GM18499 (cell line): ENCODE measurements around the gene THSD7B.
"Not testable (repeated sequence)": the region's sequence is repeated elsewhere in the genome, so short reads cannot be mapped to it uniquely, and the experiment has no call there.

Source experiments
- ATAC-seq: cut with Tn5 transposase; IDR thresholded peaks from one replicate; pipeline ENCODE4 v1.9.1; 2021; ENCODE audit warnings: moderate number of reproducible peaks; ENCODE audit not compliant: insufficient read depth, unreplicated experiment

The THSD7B gene, protein sequence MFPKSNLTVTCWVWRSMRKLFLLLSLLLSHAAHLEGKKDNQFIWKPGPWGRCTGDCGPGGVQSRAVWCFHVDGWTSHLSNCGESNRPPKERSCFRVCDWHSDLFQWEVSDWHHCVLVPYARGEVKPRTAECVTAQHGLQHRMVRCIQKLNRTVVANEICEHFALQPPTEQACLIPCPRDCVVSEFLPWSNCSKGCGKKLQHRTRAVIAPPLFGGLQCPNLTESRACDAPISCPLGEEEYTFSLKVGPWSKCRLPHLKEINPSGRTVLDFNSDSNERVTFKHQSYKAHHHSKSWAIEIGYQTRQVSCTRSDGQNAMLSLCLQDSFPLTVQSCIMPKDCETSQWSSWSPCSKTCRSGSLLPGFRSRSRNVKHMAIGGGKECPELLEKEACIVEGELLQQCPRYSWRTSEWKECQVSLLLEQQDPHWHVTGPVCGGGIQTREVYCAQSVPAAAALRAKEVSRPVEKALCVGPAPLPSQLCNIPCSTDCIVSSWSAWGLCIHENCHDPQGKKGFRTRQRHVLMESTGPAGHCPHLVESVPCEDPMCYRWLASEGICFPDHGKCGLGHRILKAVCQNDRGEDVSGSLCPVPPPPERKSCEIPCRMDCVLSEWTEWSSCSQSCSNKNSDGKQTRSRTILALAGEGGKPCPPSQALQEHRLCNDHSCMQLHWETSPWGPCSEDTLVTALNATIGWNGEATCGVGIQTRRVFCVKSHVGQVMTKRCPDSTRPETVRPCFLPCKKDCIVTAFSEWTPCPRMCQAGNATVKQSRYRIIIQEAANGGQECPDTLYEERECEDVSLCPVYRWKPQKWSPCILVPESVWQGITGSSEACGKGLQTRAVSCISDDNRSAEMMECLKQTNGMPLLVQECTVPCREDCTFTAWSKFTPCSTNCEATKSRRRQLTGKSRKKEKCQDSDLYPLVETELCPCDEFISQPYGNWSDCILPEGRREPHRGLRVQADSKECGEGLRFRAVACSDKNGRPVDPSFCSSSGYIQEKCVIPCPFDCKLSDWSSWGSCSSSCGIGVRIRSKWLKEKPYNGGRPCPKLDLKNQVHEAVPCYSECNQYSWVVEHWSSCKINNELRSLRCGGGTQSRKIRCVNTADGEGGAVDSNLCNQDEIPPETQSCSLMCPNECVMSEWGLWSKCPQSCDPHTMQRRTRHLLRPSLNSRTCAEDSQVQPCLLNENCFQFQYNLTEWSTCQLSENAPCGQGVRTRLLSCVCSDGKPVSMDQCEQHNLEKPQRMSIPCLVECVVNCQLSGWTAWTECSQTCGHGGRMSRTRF (N-terminal part only)

DNA sequence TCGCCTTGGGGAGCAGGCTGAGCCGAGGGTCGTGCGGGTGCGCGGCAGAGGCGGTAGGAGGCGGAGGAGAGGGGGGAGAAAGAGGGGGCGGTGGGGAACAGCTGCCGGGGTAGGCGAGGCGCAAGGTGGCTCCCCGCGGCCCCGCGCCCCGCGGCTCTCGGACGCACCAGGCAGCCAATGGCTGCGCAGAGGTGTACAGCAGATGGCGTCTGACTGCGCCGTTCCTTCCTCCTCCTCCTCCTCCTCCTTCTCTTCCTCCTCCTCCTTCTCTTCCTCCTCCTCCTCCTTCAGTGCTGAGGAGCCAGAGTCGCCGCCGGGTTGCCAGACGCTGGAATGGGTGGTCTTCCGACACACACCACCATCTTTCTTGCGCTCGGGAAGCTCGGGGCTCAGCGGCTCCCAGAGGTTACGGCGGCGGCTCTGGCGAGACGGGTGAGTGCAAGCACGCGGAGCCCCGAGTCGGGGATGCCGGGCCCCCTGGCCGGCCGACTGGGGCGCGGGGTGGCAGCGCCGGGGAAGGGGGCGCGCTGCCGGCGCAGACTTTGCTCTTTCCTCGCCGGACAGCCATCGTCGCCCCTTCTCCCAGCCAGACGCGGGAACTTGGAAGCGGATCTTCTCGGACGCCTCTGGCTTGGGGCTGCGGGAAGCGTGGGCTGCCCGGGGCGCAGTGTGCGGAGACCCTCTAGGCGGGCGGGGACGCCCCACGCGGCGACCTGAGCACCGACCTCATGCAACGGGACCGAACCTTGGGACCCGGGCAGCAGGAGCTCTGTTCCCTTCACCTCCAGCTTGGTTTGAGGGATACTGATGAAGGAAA, at the start of gene THSD7B:
Gene THSD7B (plus strand): TSS at position 290 of the 817 bp plus-strand sequence. CDS start 116,634 bp downstream, outside the sequence.
- no peak for ATAC-seq

DNA sequence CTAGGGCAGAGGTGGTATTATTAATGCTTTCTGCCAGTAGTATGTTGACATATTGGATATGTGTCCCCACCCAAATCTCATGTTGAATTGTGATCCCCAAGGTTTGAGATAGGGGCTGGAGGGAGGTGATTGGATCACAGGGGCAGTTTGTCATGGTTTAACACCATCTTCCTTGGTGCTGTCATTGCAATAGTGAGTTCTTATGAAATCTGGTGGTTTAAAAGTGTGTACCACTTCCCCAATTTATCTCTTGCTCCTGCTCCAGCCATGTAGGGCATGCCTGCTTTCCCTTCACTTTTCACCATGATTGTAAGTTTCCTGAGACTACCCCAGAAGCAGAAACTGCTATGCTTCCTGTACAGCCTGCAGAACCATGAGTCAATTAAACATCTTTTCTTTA, 47.1 kb upstream of the THSD7B start:
- ATAC-seq = no peak

GRCh38 chr2:136727973-136728699, 37.2 kb upstream of the THSD7B start:
- no peak for ATAC-seq

DNA sequence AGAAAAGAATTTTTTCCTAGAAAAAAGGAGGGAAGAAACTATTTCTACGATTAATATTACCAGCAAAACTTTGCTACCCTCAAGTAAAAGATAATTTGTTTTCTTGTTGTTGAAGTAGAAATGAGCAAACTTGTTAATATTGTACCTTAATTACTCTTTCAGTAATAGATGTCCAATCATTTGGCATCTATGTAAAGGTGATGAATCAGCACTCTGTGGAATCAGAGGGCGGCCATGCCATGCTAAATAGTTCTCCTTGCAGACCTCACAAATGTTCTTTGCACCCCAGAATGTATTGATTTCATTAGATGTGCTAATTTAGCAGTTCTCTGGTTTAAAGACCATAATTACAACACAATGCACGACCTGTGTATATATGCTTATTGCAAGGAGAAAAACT, 29.1 kb upstream of the THSD7B start:
- no peak for ATAC-seq

GRCh38 chr2:136738044-136738443, 27.3 kb upstream of the THSD7B start:
- no peak for ATAC-seq

DNA sequence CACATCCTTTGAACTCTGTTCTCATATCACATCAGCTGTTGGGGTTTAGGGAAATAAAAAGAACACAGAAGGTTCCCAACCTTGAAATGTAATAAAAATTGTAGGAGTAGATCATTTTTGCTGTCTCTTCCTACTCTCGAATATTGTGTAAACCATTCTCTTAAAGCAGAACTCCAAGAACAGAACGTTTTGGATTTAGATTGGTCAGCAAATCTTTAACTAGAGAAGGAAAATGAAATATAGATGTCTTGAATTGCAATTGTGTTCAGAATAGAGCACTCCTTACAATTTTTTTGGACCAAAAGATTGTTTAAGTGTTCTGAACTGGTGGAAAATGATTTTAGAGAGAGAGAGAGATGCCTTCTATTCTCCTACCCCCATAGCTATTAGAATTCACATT, 23.9 kb upstream of the THSD7B start:
- no peak for ATAC-seq

- ATAC-seq = no peak
These were observed 15.3 kb upstream of the THSD7B start for GRCh38 chr2:136750065-136750464.

DNA sequence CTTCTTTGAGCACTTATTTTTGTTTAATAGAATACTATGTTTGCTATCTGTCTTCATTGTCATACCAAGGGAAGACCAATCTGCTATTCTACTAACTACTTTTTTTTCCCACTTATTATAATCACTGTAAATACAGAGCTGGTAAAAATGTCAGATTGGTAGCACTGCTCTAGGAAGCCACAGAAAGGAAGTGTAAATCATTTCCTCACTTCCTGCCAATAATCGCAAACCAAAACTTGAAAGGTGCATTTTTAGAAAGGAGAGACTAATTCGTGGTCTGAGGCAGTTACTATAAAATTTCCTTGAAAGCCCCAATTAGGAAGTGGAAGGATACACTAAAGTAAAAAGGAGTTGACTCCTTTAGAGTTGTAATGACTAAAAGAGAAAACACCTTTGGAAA, 13.9 kb upstream of the THSD7B start:
- ATAC-seq = no peak

GRCh38 chr2:136758504-136758903, 6.8 kb upstream of the THSD7B start:
- ATAC-seq = not testable (repeated sequence)

- ATAC-seq = no peak
These were observed 691 bp upstream of the THSD7B start for GRCh38 chr2:136764452-136765255.

- ATAC-seq = no peak
These were observed 694 bp downstream of the THSD7B start for GRCh38 chr2:136766073-136766404.

DNA sequence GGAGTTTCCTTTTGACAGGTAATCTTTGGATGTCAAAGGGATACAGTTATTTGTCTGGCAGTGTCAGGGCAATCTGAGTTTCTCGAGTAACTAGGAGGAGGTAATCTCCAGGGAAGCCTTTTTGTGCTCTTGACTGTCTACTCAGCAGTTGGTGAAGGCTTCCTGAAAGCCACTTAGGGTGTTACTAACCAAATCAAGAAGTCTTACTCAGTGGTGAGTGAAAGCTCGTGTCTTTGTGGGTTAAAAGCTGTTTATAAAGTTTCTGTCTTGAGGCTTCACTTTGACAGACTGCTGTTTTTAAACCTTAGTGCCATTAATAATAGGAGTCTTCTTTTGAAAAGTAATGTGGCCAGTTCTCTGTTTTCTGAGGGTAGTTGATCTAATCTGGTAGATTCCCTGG, 1.7 kb downstream of the THSD7B start:
- no peak for ATAC-seq

DNA sequence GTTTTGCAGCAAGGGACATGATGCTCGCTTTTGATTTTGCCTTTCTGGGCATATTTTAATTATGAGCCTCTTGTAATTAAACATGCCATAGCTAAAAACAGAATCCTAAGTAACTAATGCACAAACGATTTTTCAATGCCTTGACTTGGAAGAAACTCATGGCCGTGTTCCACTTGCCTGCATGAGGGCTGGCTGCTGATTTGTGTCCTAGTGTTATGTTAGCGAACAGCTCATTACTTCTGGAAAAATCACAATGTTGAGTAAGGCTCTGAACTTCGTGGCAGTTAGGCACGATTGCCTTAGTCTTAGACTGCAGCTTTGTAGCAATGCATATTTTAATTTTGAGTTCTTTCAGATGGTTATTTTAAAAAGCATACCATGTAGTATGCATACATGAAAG, 4.5 kb downstream of the THSD7B start:
- no peak for ATAC-seq

- no peak for ATAC-seq
These were observed 5.0 kb downstream of the THSD7B start for GRCh38 chr2:136770384-136770783.

DNA sequence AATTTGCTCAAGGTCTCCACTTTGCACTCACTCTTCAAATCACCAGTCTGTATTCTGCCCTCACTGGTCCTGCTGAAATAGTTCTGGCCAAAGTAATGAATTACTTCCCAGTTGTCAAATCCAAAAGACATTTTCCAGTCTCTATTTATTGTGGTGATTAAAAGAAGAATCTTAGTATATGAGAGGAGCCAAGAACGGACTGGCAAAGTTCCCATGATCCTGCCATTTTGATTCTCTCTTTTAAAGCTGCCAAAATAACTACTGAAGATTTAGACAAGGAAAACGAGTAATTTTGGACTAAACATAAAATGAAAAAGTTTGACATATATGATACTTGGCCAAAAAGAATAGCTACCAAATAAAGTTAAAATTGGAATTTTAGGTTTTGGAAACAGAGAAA, 12.0 kb downstream of the THSD7B start:
- ATAC-seq = no peak

DNA sequence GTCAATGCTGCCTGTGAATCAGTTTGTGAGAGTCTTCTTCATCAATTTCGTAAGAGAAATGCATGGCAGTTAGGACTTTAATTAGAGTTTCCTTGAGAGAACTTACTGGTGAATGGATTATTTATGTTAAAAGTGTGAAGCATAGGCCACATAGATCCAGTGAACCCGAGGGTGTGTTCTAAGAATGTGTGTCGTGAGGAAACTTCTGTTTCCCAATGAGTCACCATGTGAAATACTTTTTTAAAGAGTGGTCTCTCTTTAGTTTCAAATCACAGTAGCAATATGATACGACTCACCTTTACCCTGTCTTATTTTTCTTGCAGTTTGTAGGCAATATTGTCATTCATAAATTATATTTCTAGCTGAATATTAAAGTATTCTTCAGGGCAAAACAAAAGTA, 18.5 kb downstream of the THSD7B start:
- no peak for ATAC-seq

DNA sequence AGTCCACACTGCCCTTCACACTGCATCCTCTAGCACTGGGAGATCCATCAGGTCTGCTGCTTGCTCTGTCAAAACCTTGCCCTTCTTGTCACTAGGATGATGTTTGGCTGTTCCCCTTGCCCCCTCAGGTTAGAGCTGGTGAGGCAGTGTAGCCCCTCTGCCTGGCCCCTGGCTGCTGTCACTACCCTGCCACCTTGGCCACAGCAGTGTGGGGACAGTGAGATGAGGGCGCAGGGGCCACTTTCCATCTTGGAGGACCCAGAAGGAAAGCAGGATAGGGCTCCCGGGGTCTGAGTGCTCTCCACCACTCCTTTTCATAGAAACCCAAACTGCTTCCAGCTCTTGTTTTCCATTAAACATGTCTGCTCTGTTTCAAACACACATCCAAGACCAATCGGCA, 19.9 kb downstream of the THSD7B start:
- ATAC-seq = no peak

- ATAC-seq = no peak
These were observed 22.6 kb downstream of the THSD7B start for GRCh38 chr2:136787970-136788369.
